CD4-positive, alpha-beta T cell (primary cell): Measurements from ENCODE around the gene XPR1. TPM values are rescaled to one million over a fixed set of nuclear protein-coding genes. Genes with fewer than 3 reads are reported as not detected.

Experiments used
- ATAC-seq: fragments of 200-7000 bp; cut with Tn5 transposase; one replicate; pipeline ENCODE4 v1.10.0; 2022; ENCODE audit warnings: mild to moderate bottlenecking; ENCODE audit not compliant: poor library complexity
- CTCF ChIA-PET: fragments of 350-600 bp; sonication (Branson Sonifier 250); formaldehyde crosslinking; loops from one replicate; lab custom pipeline; 2021; ENCODE audit warnings: antibody characterized with exemption, inconsistent platforms; lab: Charles Lee
- POLR2A ChIA-PET: fragments of 350-600 bp; sonication (Branson Sonifier 250); formaldehyde crosslinking; loops from one replicate; lab custom pipeline; 2021; ENCODE audit warnings: antibody characterized with exemption, inconsistent platforms; lab: Charles Lee
- DNase-seq, 14 experiments: peaks; one replicate each; pipeline ENCODE4 v3.0.0-alpha.2; 2013 to 2020; ENCODE audit warnings: mixed read lengths in 2 of 14
- H3K27ac ChIP-seq, 2 donors: one replicate each; pipeline versions ENCODE4 v1.5.1 to v1.7.0; 2013; ENCODE audit warnings: low read length in 2 of 2, low read depth in 1 of 2, mild to moderate bottlenecking in 1 of 2
- H3K27me3 ChIP-seq, 2 experiments: 1 replicate in 1 of 2; 2 replicates in 1 of 2; pipeline versions ENCODE4 v1.6.1 to v1.7.0; 2013; ENCODE audit warnings: low read length in 2 of 2, control low read depth in 1 of 2, mild to moderate bottlenecking in 1 of 2, moderate library complexity in 1 of 2; ENCODE audit not compliant: insufficient read depth in 2 of 2, control insufficient read depth in 1 of 2
- H3K36me3 ChIP-seq: one replicate; pipeline ENCODE4 v1.6.1; 2013; ENCODE audit warnings: low read length, control low read depth; ENCODE audit not compliant: insufficient read depth
- H3K4me1 ChIP-seq: one replicate; pipeline ENCODE4 v1.6.1; 2013; ENCODE audit warnings: low read length, control low read depth; ENCODE audit not compliant: insufficient read depth
- H3K4me3 ChIP-seq: one replicate; pipeline ENCODE4 v1.5.1; 2013; ENCODE audit warnings: mild to moderate bottlenecking, low read length, moderate library complexity
- H3K9me3 ChIP-seq, 2 experiments: 1 replicate in 1 of 2; 2 replicates in 1 of 2; pipeline versions ENCODE4 v1.6.1 to v1.7.0; 2013; ENCODE audit warnings: low read length in 2 of 2, mild to moderate bottlenecking in 2 of 2, control low read depth in 1 of 2, moderate library complexity in 1 of 2; ENCODE audit not compliant: control insufficient read depth in 1 of 2, insufficient read depth in 1 of 2
- H3K27ac Mint-ChIP-seq: one replicate; pipeline ENCODE4 v1.8.0; 2020; ENCODE audit warnings: mixed read lengths
- H3K27me3 Mint-ChIP-seq: one replicate; pipeline ENCODE4 v1.8.0; 2021; ENCODE audit warnings: mixed read lengths
- H3K36me3 Mint-ChIP-seq: one replicate; pipeline ENCODE4 v1.8.0; 2021; ENCODE audit warnings: low read depth, mixed read lengths
- H3K4me1 Mint-ChIP-seq: one replicate; pipeline ENCODE4 v1.8.0; 2021; ENCODE audit warnings: low read depth, mixed read lengths
- H3K4me3 Mint-ChIP-seq: one replicate; pipeline ENCODE4 v1.8.0; 2020; ENCODE audit warnings: mild to moderate bottlenecking, mixed read lengths
- H3K9me3 Mint-ChIP-seq: one replicate; pipeline ENCODE4 v1.8.0; 2020; ENCODE audit warnings: mixed read lengths
- CTCF ChIP-seq: fragments of 200-600 bp; IDR thresholded peaks from one replicate; pipeline ENCODE4 v1.8.0; 2022; ENCODE audit warnings: antibody characterized with exemption, mild to moderate bottlenecking
- intact Hi-C, 2 experiments: fragments of 100-400 bp; cut with DNase I in 1 of 2; cut with micrococcal nuclease in 1 of 2; formaldehyde crosslinking; loops; one replicate each; pipeline versions ENCODE4 v1.15.1 to v1.9.0; 2023 to 2025; cut with DNase I, micrococcal nuclease
- total RNA-seq, 174 experiments: library from RNA in 2 of 174; stranded (reverse) in 2 of 174; gene quantifications; one replicate each; pipeline ENCODE4 v1.2.3 and lab custom pipeline; 2021 to 2026

XPR1 gene
- total RNA-seq, 2 experiments from 2014 or later: 13.7 TPM

GRCh38 chr1:180620581-180620980 is 11.2 kb upstream of the XPR1 start:
- H3K27me3 ChIP-seq: no peaks in the 10 kb centered on the region
- no peak overlapping the region for H3K4me3 Mint-ChIP-seq
- no peaks in the 10 kb centered on the region for H3K9me3 Mint-ChIP-seq
- no peak for TF ChIP-seq CTCF
- no peak overlapping the region for H3K4me3 ChIP-seq
- H3K4me1 Mint-ChIP-seq: no peaks in the 10 kb centered on the region
- no peaks in the 10 kb centered on the region for H3K9me3 ChIP-seq
- no peaks in the 10 kb centered on the region for H3K36me3 Mint-ChIP-seq
- ATAC-seq (no peak), DNase-seq (no peak)
- H3K27me3 Mint-ChIP-seq: peaks cover 5% of the 10 kb centered on the region
- POLR2A ChIA-PET: no interaction called here
- H3K36me3 ChIP-seq: no peaks in the 10 kb centered on the region
- intact Hi-C loops: no loop called here
- no peak overlapping the region for H3K27ac Mint-ChIP-seq
- H3K27ac ChIP-seq: no peak overlapping the region
- no peaks in the 10 kb centered on the region for H3K4me1 ChIP-seq
- CTCF ChIA-PET: interaction anchor here (1.0 kb wide), 1 partner anchor 11 kb away, joined by 3 read pairs; the partner anchor contains the start of gene XPR1

GRCh38 chr1:180622658-180623508 is 8.9 kb upstream of the XPR1 start:
- H3K36me3 Mint-ChIP-seq: no peaks in the 10 kb centered on the region
- no peaks in the 10 kb centered on the region for H3K27me3 ChIP-seq
- ChIA-PET CTCF (no interaction called here), POLR2A (no interaction called here)
- H3K9me3 ChIP-seq: no peaks in the 10 kb centered on the region
- no peak for ATAC-seq
- H3K9me3 Mint-ChIP-seq: no peaks in the 10 kb centered on the region
- intact Hi-C loops: no loop called here
- H3K27ac ChIP-seq: no peak overlapping the region
- H3K4me3 ChIP-seq: no peak overlapping the region
- no peak for DNase-seq
- H3K4me3 Mint-ChIP-seq: no peak overlapping the region
- no peaks in the 10 kb centered on the region for H3K36me3 ChIP-seq
- H3K4me1 ChIP-seq: no peaks in the 10 kb centered on the region
- H3K4me1 Mint-ChIP-seq: no peaks in the 10 kb centered on the region
- no peak overlapping the region for H3K27ac Mint-ChIP-seq
- H3K27me3 Mint-ChIP-seq: peaks cover 5% of the 10 kb centered on the region
- TF ChIP-seq CTCF: no peak

- Mint-ChIP-seq H3K36me3 (no peaks in the 10 kb centered on the region), H3K9me3 (no peaks in the 10 kb centered on the region), H3K27ac (no peak overlapping the region), H3K4me3 (no peak overlapping the region), H3K4me1 (no peaks in the 10 kb centered on the region), H3K27me3 (peaks cover 5% of the 10 kb centered on the region)
- no peaks in the 10 kb centered on the region for H3K27me3 ChIP-seq
- no peak for TF ChIP-seq CTCF
- intact Hi-C loops: no loop called here
- H3K4me3 ChIP-seq: no peak overlapping the region
- no peaks in the 10 kb centered on the region for H3K9me3 ChIP-seq
- DNase-seq (no peak), ATAC-seq (no peak)
- ChIA-PET POLR2A (no interaction called here), CTCF (no interaction called here)
- H3K27ac ChIP-seq: no peak overlapping the region
- H3K4me1 ChIP-seq: no peaks in the 10 kb centered on the region
- H3K36me3 ChIP-seq: no peaks in the 10 kb centered on the region
Observed at GRCh38 chr1:180623579-180624347, 8.1 kb upstream of the XPR1 start.
